HG03520 (cell line): ENCODE measurements around the gene CFAP157.

ENCODE experiments used
- ATAC-seq: cut with Tn5 transposase; IDR thresholded peaks from one replicate; pipeline ENCODE4 v1.9.1; 2021; ENCODE audit warnings: mild to moderate bottlenecking, moderate library complexity; ENCODE audit not compliant: unreplicated experiment

The CFAP157 gene

GRCh38 chr9:127714951-127715469 lies 8.2 kb downstream of the CFAP157 start:
- no peak for ATAC-seq

- peak; percentile 85 for ATAC-seq
Measured at GRCh38 chr9:127715470-127716337, 8.9 kb downstream of the CFAP157 start, which contains the start of the genes PTRH1 and TTC16. TSS of gene PTRH1 (minus strand) at chr9:127715663. CDS start at chr9:127715639, 24 bp downstream. TSS of gene TTC16 (plus strand) at chr9:127716079. CDS start at chr9:127716146, 67 bp downstream.

- no peak for ATAC-seq
Measured at GRCh38 chr9:127716412-127716811, 9.6 kb downstream of the CFAP157 start.

- no peak for ATAC-seq
Measured at GRCh38 chr9:127717766-127718165, 11.0 kb downstream of the CFAP157 start.

- ATAC-seq: no peak
Measured at GRCh38 chr9:127720031-127720864, 13.5 kb downstream of the CFAP157 start.

- ATAC-seq: no peak
Measured at GRCh38 chr9:127720865-127721227, 14.1 kb downstream of the CFAP157 start.

- ATAC-seq: no peak
Measured at GRCh38 chr9:127721391-127721821, 14.6 kb downstream of the CFAP157 start.

GRCh38 chr9:127722055-127722745 lies 15.4 kb downstream of the CFAP157 start:
- no peak for ATAC-seq

GRCh38 chr9:127723013-127723412 lies 16.2 kb downstream of the CFAP157 start:
- no peak for ATAC-seq

- no peak for ATAC-seq
Measured at GRCh38 chr9:127723444-127723843, 16.7 kb downstream of the CFAP157 start.

GRCh38 chr9:127724012-127724411 lies 17.2 kb downstream of the CFAP157 start:
- no peak for ATAC-seq

GRCh38 chr9:127726871-127727270 lies 20.1 kb downstream of the CFAP157 start:
- no peak for ATAC-seq

GRCh38 chr9:127728808-127729207 lies 22.0 kb downstream of the CFAP157 start:
- ATAC-seq: no peak

- ATAC-seq: no peak
Measured at GRCh38 chr9:127729522-127730256, 22.9 kb downstream of the CFAP157 start.

- no peak for ATAC-seq
Measured at GRCh38 chr9:127730262-127730661, 23.5 kb downstream of the CFAP157 start.

- no peak for ATAC-seq
Measured at GRCh38 chr9:127730799-127731410, 24.1 kb downstream of the CFAP157 start.

GRCh38 chr9:127731938-127732337 lies 25.1 kb downstream of the CFAP157 start:
- ATAC-seq: no peak

GRCh38 chr9:127732444-127732843 lies 25.7 kb downstream of the CFAP157 start:
- ATAC-seq: no peak

GRCh38 chr9:127733614-127734013 lies 26.8 kb downstream of the CFAP157 start:
- no peak for ATAC-seq
